Choroid plexus epithelial cell (primary cell): ENCODE measurements around the gene PRSS8.

Source experiments
- DNase-seq: peaks from one replicate; pipeline ENCODE4 v3.0.0-alpha.2; 2010; ENCODE audit warnings: low read depth
- H3K4me3 ChIP-seq: 2 replicates; pipeline ENCODE4 v1.5.1; 2011; ENCODE audit warnings: low read depth, mild to moderate bottlenecking, control low read depth, low read length, moderate library complexity
- CTCF ChIP-seq: conservative IDR thresholded peaks from 2 replicates; pipeline ENCODE4 v1.5.1; 2011; ENCODE audit warnings: low read depth, mild to moderate bottlenecking, control low read depth, inconsistent platforms, low read length, moderate library complexity

The PRSS8 gene

DNA sequence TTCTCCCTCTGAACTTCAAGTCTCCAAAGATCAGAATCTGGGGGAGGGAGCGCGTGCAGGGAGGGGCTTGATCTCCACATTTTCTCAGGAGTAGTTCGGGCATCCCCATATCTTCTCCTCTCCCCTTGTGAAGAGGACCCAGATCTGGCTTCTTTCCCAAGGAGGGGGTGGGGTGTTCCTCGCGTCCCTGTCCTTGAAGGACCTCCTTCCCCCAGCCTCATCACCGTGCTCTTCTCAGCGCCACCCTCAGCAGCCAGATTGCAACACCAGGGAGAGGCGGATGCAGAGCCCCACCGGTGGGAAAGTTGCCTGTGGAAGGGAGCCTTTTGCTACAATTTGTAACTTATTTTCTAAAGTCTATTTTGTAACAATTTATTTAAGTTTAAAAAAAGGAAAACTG is 52.4 kb downstream of the PRSS8 start:
- DNase-seq, result no peak
- no peak for TF ChIP-seq CTCF
- H3K4me3 ChIP-seq, result no peak overlapping the region

GRCh38 chr16:31082368-31083045 is 53.0 kb downstream of the PRSS8 start:
- no peak overlapping the region for H3K4me3 ChIP-seq
- no peak for TF ChIP-seq CTCF
- no peak for DNase-seq
